ENCODE measurements around the gene SLCO1A2.

SLCO1A2 gene

GRCh38 chr12:21221778-21222177 is 112.9 kb downstream of the SLCO1A2 start:
- H3K27me3 ChIP-seq (ENCODE audit: control insufficient read depth, insufficient read depth, low read length, poor library complexity, severe bottlenecking): no peaks in the 10 kb centered on the region
- no peaks in the 10 kb centered on the region for H3K9me3 ChIP-seq (ENCODE audit: control insufficient read depth, low read length)
- no peak overlapping the region for H3K4me3 ChIP-seq (ENCODE audit: insufficient read depth, low read depth, low read length)
- no peaks in the 10 kb centered on the region for H3K4me1 ChIP-seq (ENCODE audit: control insufficient read depth, insufficient read depth, low read length)
- H3K36me3 ChIP-seq (ENCODE audit: control insufficient read depth, insufficient read depth, low read length): no peaks in the 10 kb centered on the region
- H3K27ac ChIP-seq (ENCODE audit: insufficient read depth, low read depth, low read length, poor library complexity, severe bottlenecking): no peak overlapping the region

GRCh38 chr12:21221072-21221471 is 113.6 kb downstream of the SLCO1A2 start:
- Histone ChIP-seq H3K27me3 (ENCODE audit: control insufficient read depth, insufficient read depth, low read length, poor library complexity, severe bottlenecking) (no peaks in the 10 kb centered on the region), H3K36me3 (ENCODE audit: control insufficient read depth, insufficient read depth, low read length) (no peaks in the 10 kb centered on the region), H3K4me1 (ENCODE audit: control insufficient read depth, insufficient read depth, low read length) (no peaks in the 10 kb centered on the region), H3K9me3 (ENCODE audit: control insufficient read depth, low read length) (no peaks in the 10 kb centered on the region), H3K4me3 (ENCODE audit: insufficient read depth, low read depth, low read length) (no peak overlapping the region), H3K27ac (ENCODE audit: insufficient read depth, low read depth, low read length, poor library complexity, severe bottlenecking) (no peak overlapping the region)

- no peaks in the 10 kb centered on the region for H3K36me3 ChIP-seq (ENCODE audit: control insufficient read depth, insufficient read depth, low read length)
- H3K4me3 ChIP-seq (ENCODE audit: insufficient read depth, low read depth, low read length): no peak overlapping the region
- no peaks in the 10 kb centered on the region for H3K4me1 ChIP-seq (ENCODE audit: control insufficient read depth, insufficient read depth, low read length)
- 90 to 96% methylated on average over 2 to 3 of the region's 3 CpGs for WGBS, 2 experiments
- H3K27ac ChIP-seq (ENCODE audit: insufficient read depth, low read depth, low read length, poor library complexity, severe bottlenecking): no peak overlapping the region
- no peaks in the 10 kb centered on the region for H3K9me3 ChIP-seq (ENCODE audit: control insufficient read depth, low read length)
- H3K27me3 ChIP-seq (ENCODE audit: control insufficient read depth, insufficient read depth, low read length, poor library complexity, severe bottlenecking): no peaks in the 10 kb centered on the region
These were observed 114.5 kb downstream of the SLCO1A2 start for GRCh38 chr12:21220266-21220665.

GRCh38 chr12:21219206-21219605 is 115.5 kb downstream of the SLCO1A2 start:
- Histone ChIP-seq H3K36me3 (ENCODE audit: control insufficient read depth, insufficient read depth, low read length) (no peaks in the 10 kb centered on the region), H3K9me3 (ENCODE audit: control insufficient read depth, low read length) (no peaks in the 10 kb centered on the region), H3K27ac (ENCODE audit: insufficient read depth, low read depth, low read length, poor library complexity, severe bottlenecking) (no peak overlapping the region), H3K4me1 (ENCODE audit: control insufficient read depth, insufficient read depth, low read length) (no peaks in the 10 kb centered on the region), H3K4me3 (ENCODE audit: insufficient read depth, low read depth, low read length) (no peak overlapping the region), H3K27me3 (ENCODE audit: control insufficient read depth, insufficient read depth, low read length, poor library complexity, severe bottlenecking) (no peaks in the 10 kb centered on the region)
- WGBS, 2 experiments: 85% methylated on average over 2 of the region's 2 CpGs

Data from ectodermal cell (in vitro differentiated cells).